ENCODE data around the gene TIMM17B.

The TIMM17B gene

GRCh38 chrX:48897625-48898306 lies at the start of gene TIMM17B, which contains the start of gene PQBP1:
Gene TIMM17B, minus strand, starts transcription at chrX:48897768. Its CDS starts 19 bp downstream, at chrX:48897749.
Gene PQBP1, plus strand, starts transcription at chrX:48897930. Its CDS starts 580 bp downstream, at chrX:48898510.
- peak; percentile 72 for DNase-seq (ENCODE audit: low spot score)

GRCh38 chrX:48945517-48946348 lies 48.2 kb upstream of the TIMM17B start:
- peak; percentile 44 for DNase-seq (ENCODE audit: low spot score)

GRCh38 chrX:48942895-48943294 lies 45.3 kb upstream of the TIMM17B start:
- DNase-seq (ENCODE audit: low spot score), result no peak

- no peak for DNase-seq (ENCODE audit: low spot score)
Observed at GRCh38 chrX:48940404-48940955, 42.9 kb upstream of the TIMM17B start.

- DNase-seq (ENCODE audit: low spot score), result no peak
Observed at GRCh38 chrX:48939524-48940228, 42.1 kb upstream of the TIMM17B start.

- DNase-seq (ENCODE audit: low spot score), result no peak
Observed at GRCh38 chrX:48938721-48939425, 41.3 kb upstream of the TIMM17B start.

GRCh38 chrX:48937054-48937907 lies 39.7 kb upstream of the TIMM17B start:
- no peak for DNase-seq (ENCODE audit: low spot score)

GRCh38 chrX:48936429-48937053 lies 39.0 kb upstream of the TIMM17B start:
- DNase-seq (ENCODE audit: low spot score), result no peak

GRCh38 chrX:48935301-48935670 lies 37.7 kb upstream of the TIMM17B start:
- no peak for DNase-seq (ENCODE audit: low spot score)

- DNase-seq (ENCODE audit: low spot score), result no peak
Observed at GRCh38 chrX:48934581-48935300, 37.2 kb upstream of the TIMM17B start.

- DNase-seq (ENCODE audit: low spot score), result no peak
Observed at GRCh38 chrX:48933757-48934156, 36.2 kb upstream of the TIMM17B start.

- no peak for DNase-seq (ENCODE audit: low spot score)
Observed at GRCh38 chrX:48927736-48928382, 30.3 kb upstream of the TIMM17B start.

- DNase-seq (ENCODE audit: low spot score), result no peak
Observed at GRCh38 chrX:48927123-48927522, 29.6 kb upstream of the TIMM17B start.

GRCh38 chrX:48924270-48924669 lies 26.7 kb upstream of the TIMM17B start:
- DNase-seq (ENCODE audit: low spot score), result no peak

GRCh38 chrX:48923771-48924170 lies 26.2 kb upstream of the TIMM17B start:
- DNase-seq (ENCODE audit: low spot score), result no peak

GRCh38 chrX:48920718-48921104 lies 23.1 kb upstream of the TIMM17B start:
- DNase-seq (ENCODE audit: low spot score), result no peak

- no peak for DNase-seq (ENCODE audit: low spot score)
Observed at GRCh38 chrX:48919947-48920717, 22.6 kb upstream of the TIMM17B start.

- DNase-seq (ENCODE audit: low spot score), result no peak
Observed at GRCh38 chrX:48919360-48919841, 21.8 kb upstream of the TIMM17B start.
